Right lobe of liver (tissue), 6 donors: Measurements from ENCODE around the gene CDR2. TPM values are rescaled to one million over a fixed set of nuclear protein-coding genes. Genes with fewer than 3 reads are reported as not detected.
"Not testable (repeated sequence)": the region's sequence is repeated elsewhere in the genome, so short reads cannot be mapped to it uniquely, and the experiment has no call there.

Experiments used
- ATAC-seq, 4 donors: fragments of 200-7000 bp; cut with Tn5 transposase; one replicate each; pipeline ENCODE4 v1.9.1; 2020; ENCODE audit warnings: mild to moderate bottlenecking in 4 of 4, moderate library complexity in 4 of 4
- DNase-seq, 3 donors: peaks; one replicate each; pipeline ENCODE4 v3.0.0-alpha.2; 2020
- H3K27ac ChIP-seq, 3 donors: fragments of 200-600 bp; one replicate each; pipeline ENCODE4 v1.8.0; 2022
- H3K27me3 ChIP-seq, 2 donors: fragments of 200-600 bp; one replicate each; pipeline ENCODE4 v1.8.0; 2022
- H3K36me3 ChIP-seq, 4 donors: fragments of 200-600 bp; sonication (generic) in 1 of 4; one replicate each; pipeline versions ENCODE4 v1.5.1 to v1.8.0; 2017 to 2022; ENCODE audit warnings: control low read depth in 1 of 4
- H3K4me1 ChIP-seq, 4 donors: fragments of 200-600 bp; sonication (generic) in 1 of 4; one replicate each; pipeline versions ENCODE4 v1.5.1 to v1.8.0; 2017 to 2022; ENCODE audit warnings: control low read depth in 1 of 4
- H3K4me3 ChIP-seq, 3 donors: fragments of 200-600 bp; one replicate each; pipeline ENCODE4 v1.8.0; 2022
- H3K9me3 ChIP-seq, 4 donors: fragments of 200-600 bp; sonication (generic) in 1 of 4; one replicate each; pipeline versions ENCODE4 v1.5.1 to v1.8.0; 2017 to 2022; ENCODE audit warnings: control low read depth in 1 of 4
- CTCF ChIP-seq, 4 donors: fragments of 200-600 bp in 3 of 4; fragments of 450-650 bp in 1 of 4; IDR thresholded peaks; one replicate each; pipeline versions ENCODE4 v1.5.1 to v1.8.0; 2016 to 2022; ENCODE audit warnings: antibody characterized with exemption in 4 of 4, mild to moderate bottlenecking in 2 of 4
- POLR2A ChIP-seq: fragments of 450-650 bp; IDR thresholded peaks from one replicate; pipeline ENCODE4 v1.6.1; 2017; ENCODE audit warnings: antibody characterized with exemption, mild to moderate bottlenecking
- WGBS: methylation state at CpG from one replicate; pipeline ENCODE4 v1.1.6; 2018; ENCODE audit warnings: low coverage, low lambda C conversion rate; ENCODE audit not compliant: insufficient coverage; ENCODE audit errors: missing lambda C conversion rate; 5-methylcytosine and 5-hydroxymethylcytosine counted together
- intact Hi-C, 2 donors: fragments of 100-400 bp; cut with DNase I; formaldehyde crosslinking; loops; one replicate each; pipeline versions ENCODE4 v1.11.2 to v1.14.1; 2022
- total RNA-seq, 6 experiments: library from RNA; depleted of rRNA in 2 of 6; stranded (reverse); fragments of >200 nt in 2 of 6; fragmentation: NEBNext Ultra II Directional in 3 of 6; extraction: Animal tissue kit (Norgen Biotek cat#: 25700) in 3 of 6; gene quantifications; one replicate each; pipeline versions ENCODE4 v1.1.0 to v1.2.4, GENCODE V29; 2016 to 2023
- donor health status: DM: no; HTN: yes; CAD: no.
- donor health status: DM: no; HTN: no; CAD: no.
- donor health status: DM: no; HTN: no; CAD: no.
- donor health status: DM: no; HTN: yes; CAD: no.
- donor health status: DM: no; HTN: yes; CAD: no.

CDR2 gene
- total RNA-seq, 6 experiments from 2014 or later: 8.2 to 16.8 (median 14.2) TPM

- no peak for DNase-seq
- intact Hi-C loops: no loop called here
- no peaks in the 10 kb centered on the region for H3K9me3 ChIP-seq
- TF ChIP-seq POLR2A: no peak
- no peak for TF ChIP-seq CTCF (IDR thresholded peaks at IDR 0.05)
- 99% methylated on average over 5 of the region's 5 CpGs for WGBS
- H3K27me3 ChIP-seq: no peaks in the 10 kb centered on the region
- no peak overlapping the region for H3K4me3 ChIP-seq
- H3K36me3 ChIP-seq: peaks cover 0 to 19% (median 10%) of the 10 kb centered on the region in 4 donors
- H3K27ac ChIP-seq: peak overlapping the region; percentile 61 to 82 (median 78)
- peaks cover 0 to 22% (median 9%) of the 10 kb centered on the region in 4 donors for H3K4me1 ChIP-seq
- no peak for ATAC-seq
Measured at GRCh38 chr16:22352723-22353122, 21.7 kb downstream of the CDR2 start.

DNA sequence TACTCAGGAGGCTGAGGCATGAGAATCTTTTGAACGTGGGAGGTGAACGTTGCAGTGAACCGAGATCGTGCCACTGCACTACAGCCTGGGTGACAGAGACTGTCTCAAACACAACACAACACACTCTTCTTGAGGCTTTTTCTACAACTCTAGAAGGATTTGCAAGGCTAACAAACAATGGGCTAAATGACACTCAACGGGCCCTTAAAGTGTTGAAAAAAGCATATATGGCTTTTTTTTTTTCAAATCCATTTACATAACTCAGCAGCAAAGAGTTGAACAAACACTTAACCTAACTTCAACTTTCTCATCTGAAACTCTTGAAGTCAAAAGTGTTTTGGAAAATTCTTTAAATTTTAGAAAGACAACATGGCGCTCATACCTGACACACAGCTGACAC lies 22.3 kb downstream of the CDR2 start:
- Histone ChIP-seq H3K36me3 (peaks cover 0 to 21% (median 11%) of the 10 kb centered on the region in 4 donors), H3K4me3 (no peak overlapping the region), H3K4me1 (peaks cover 0 to 22% (median 9%) of the 10 kb centered on the region in 4 donors), H3K9me3 (no peaks in the 10 kb centered on the region), H3K27me3 (no peaks in the 10 kb centered on the region), H3K27ac (no peak overlapping the region)
- 92% methylated on average over 6 of the region's 6 CpGs for WGBS
- TF ChIP-seq POLR2A (no peak), CTCF (IDR thresholded peaks at IDR 0.05) (no peak)
- intact Hi-C loops: no loop called here
- ATAC-seq (no peak), DNase-seq (no peak)

- ATAC-seq, intact Hi-C loops, H3K27me3 ChIP-seq, H3K27ac ChIP-seq, H3K9me3 ChIP-seq, H3K4me3 ChIP-seq, DNase-seq: not testable (repeated sequence)
- H3K4me1 ChIP-seq: peaks cover 0 to 22% (median 9%) of the 10 kb centered on the region in 4 donors
- peaks cover 0 to 32% (median 14%) of the 10 kb centered on the region in 4 donors for H3K36me3 ChIP-seq
- 92% methylated on average over 5 of the region's 6 CpGs for WGBS
Measured at GRCh38 chr16:22351017-22351416, 23.4 kb downstream of the CDR2 start.

DNA sequence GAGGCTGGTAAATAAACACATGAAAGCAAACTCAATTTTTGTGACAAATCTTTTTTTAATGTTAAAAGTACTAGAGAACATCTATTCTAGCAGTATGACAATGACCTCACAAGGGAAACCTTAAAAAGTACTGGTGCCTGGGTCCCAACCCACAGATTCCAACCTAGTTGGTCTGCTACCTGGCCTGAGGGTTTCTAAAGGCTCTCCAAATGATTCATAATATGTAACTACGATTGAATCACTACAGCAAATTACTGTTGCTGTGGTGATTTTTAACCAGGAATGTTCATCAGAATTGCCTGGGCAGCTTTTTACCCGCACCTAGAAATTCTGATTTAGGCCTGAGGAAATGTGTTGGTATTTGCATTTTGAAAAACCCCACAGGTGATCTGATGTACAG lies 26.1 kb downstream of the CDR2 start:
- Histone ChIP-seq H3K4me3 (no peak overlapping the region), H3K36me3 (peaks cover 0 to 39% (median 14%) of the 10 kb centered on the region in 4 donors), H3K27me3 (no peaks in the 10 kb centered on the region), H3K4me1 (peaks cover 0 to 9% (median 2%) of the 10 kb centered on the region in 4 donors), H3K9me3 (no peaks in the 10 kb centered on the region), H3K27ac (no peak overlapping the region)
- intact Hi-C loops: no loop called here
- 88% methylated on average over 2 of the region's 2 CpGs for WGBS
- TF ChIP-seq POLR2A (no peak), CTCF (IDR thresholded peaks at IDR 0.05) (no peak)
- no peak for DNase-seq
- ATAC-seq: no peak

- H3K27ac ChIP-seq: no peak overlapping the region
- WGBS: 86% methylated on average over 18 of the region's 20 CpGs
- no peak overlapping the region for H3K4me3 ChIP-seq
- no peaks in the 10 kb centered on the region for H3K27me3 ChIP-seq
- H3K36me3 ChIP-seq: peaks cover 0 to 39% (median 14%) of the 10 kb centered on the region in 4 donors
- DNase-seq: no peak
- H3K4me1 ChIP-seq: no peaks in the 10 kb centered on the region
- intact Hi-C loops: no loop called here
- no peaks in the 10 kb centered on the region for H3K9me3 ChIP-seq
- ATAC-seq: peak; percentile 28 to 56 (median 42)
- TF ChIP-seq POLR2A (no peak), CTCF (IDR thresholded peaks at IDR 0.05) (no peak)
Measured at GRCh38 chr16:22347100-22347820, 27.2 kb downstream of the CDR2 start.
